Colonic mucosa (tissue), 4 donors: Measurements from ENCODE around the gene BTG2. TPM values are rescaled to one million over a fixed set of nuclear protein-coding genes. Genes with fewer than 3 reads are reported as not detected.

Experiments
- DNase-seq: peaks from one replicate; pipeline ENCODE4 v3.0.0-alpha.2; 2020
- H3K27ac ChIP-seq: fragments of 200-600 bp; one replicate; pipeline ENCODE4 v1.8.0; 2021
- H3K27me3 ChIP-seq: fragments of 200-600 bp; one replicate; pipeline ENCODE4 v1.8.0; 2021
- H3K36me3 ChIP-seq: fragments of 200-600 bp; one replicate; pipeline ENCODE4 v1.8.0; 2021
- H3K4me1 ChIP-seq: fragments of 200-600 bp; one replicate; pipeline ENCODE4 v1.8.0; 2021; ENCODE audit warnings: mild to moderate bottlenecking
- H3K4me3 ChIP-seq: fragments of 200-600 bp; one replicate; pipeline ENCODE4 v1.8.0; 2021
- H3K9ac ChIP-seq, 2 donors: one replicate each; pipeline ENCODE4 v1.7.0; 2013; ENCODE audit warnings: control low read depth in 2 of 2, low read depth in 2 of 2, low read length in 2 of 2
- H3K9me3 ChIP-seq: fragments of 200-600 bp; one replicate; pipeline ENCODE4 v1.8.0; 2021
- CTCF ChIP-seq: fragments of 200-600 bp; IDR thresholded peaks from one replicate; pipeline ENCODE4 v1.8.0; 2022; ENCODE audit warnings: antibody characterized with exemption, mild to moderate bottlenecking
- intact Hi-C: fragments of 100-400 bp; cut with DNase I; formaldehyde crosslinking; loops from one replicate; pipeline ENCODE4 v1.14.1; 2022
- total RNA-seq, 2 donors: library from RNA; stranded (reverse); fragmentation: NEBNext Ultra II Directional in 1 of 2; extraction: Animal tissue kit (Norgen Biotek cat#: 25700) in 1 of 2; gene quantifications; one replicate each; pipeline ENCODE4 v1.2.1, GENCODE V29; 2021
- donor health status: healthy.
- donor health status: DM: no; HTN: no; CAD: no.
- donor health status: DM: no; HTN: no; CAD: no.

Gene BTG2
- total RNA-seq, 2 donors from 2014 or later = 66.4 to 88.0 TPM

GRCh38 chr1:203267347-203267846 lies 37.9 kb upstream of the BTG2 start:
- TF ChIP-seq CTCF = peak; percentile 89

GRCh38 chr1:203267912-203268311 lies 37.4 kb upstream of the BTG2 start:
- Histone ChIP-seq H3K9ac (peak overlapping the region in 1 of 2 donors; percentile 72), H3K4me1 (no peaks in the 10 kb centered on the region), H3K27me3 (no peaks in the 10 kb centered on the region), H3K27ac (peak overlapping the region; percentile 39), H3K4me3 (peak overlapping the region; percentile 29), H3K9me3 (no peaks in the 10 kb centered on the region), H3K36me3 (no peaks in the 10 kb centered on the region)
- intact Hi-C loops = loop anchor here (5.0 to 10.0 kb wide), 2 partner anchors 217 to 231 kb away; no protein-coding TSS in a partner anchor
- no peak for TF ChIP-seq CTCF
- DNase-seq = no peak

More at GRCh38 chr1:203267347-203267846, 37.9 kb upstream of the BTG2 start:
- Histone ChIP-seq H3K36me3 (no peaks in the 10 kb centered on the region), H3K27ac (peak overlapping the region; percentile 39), H3K4me3 (peak overlapping the region; percentile 29), H3K9ac (peak overlapping the region; percentile 6 to 72), H3K4me1 (no peaks in the 10 kb centered on the region), H3K9me3 (no peaks in the 10 kb centered on the region), H3K27me3 (no peaks in the 10 kb centered on the region)
- peak; percentile 92 for DNase-seq
- intact Hi-C loops = loop anchor here (5.0 to 10.0 kb wide), 2 partner anchors 217 to 230 kb away; no protein-coding TSS in a partner anchor

GRCh38 chr1:203268901-203269653 lies 36.2 kb upstream of the BTG2 start:
- DNase-seq = peak; percentile 57
- Histone ChIP-seq H3K9me3 (no peaks in the 10 kb centered on the region), H3K36me3 (no peaks in the 10 kb centered on the region), H3K4me3 (no peak overlapping the region), H3K9ac (no peak overlapping the region), H3K27me3 (no peaks in the 10 kb centered on the region), H3K27ac (no peak overlapping the region), H3K4me1 (no peaks in the 10 kb centered on the region)
- TF ChIP-seq CTCF = peak; percentile 92
- intact Hi-C loops = loop anchor here (5.0 to 10.0 kb wide), 2 partner anchors 216 to 232 kb away; no protein-coding TSS in a partner anchor

GRCh38 chr1:203269654-203270020 lies 35.7 kb upstream of the BTG2 start:
- no peak overlapping the region for H3K27ac ChIP-seq
- DNase-seq = no peak
- no peaks in the 10 kb centered on the region for H3K4me1 ChIP-seq
- H3K9me3 ChIP-seq = no peaks in the 10 kb centered on the region
- H3K4me3 ChIP-seq = no peak overlapping the region
- no peak overlapping the region for H3K9ac ChIP-seq
- H3K36me3 ChIP-seq = no peaks in the 10 kb centered on the region
- no peak for TF ChIP-seq CTCF
- intact Hi-C loops = loop anchor here (5.0 to 10.0 kb wide), 3 partner anchors 38 to 232 kb away; partner anchors contain the start of gene BTG2
- H3K27me3 ChIP-seq = no peaks in the 10 kb centered on the region

- no peak overlapping the region for H3K4me3 ChIP-seq
- H3K9ac ChIP-seq = peak overlapping the region in 1 of 2 donors; percentile 16
- TF ChIP-seq CTCF = no peak
- no peaks in the 10 kb centered on the region for H3K4me1 ChIP-seq
- H3K27me3 ChIP-seq = no peaks in the 10 kb centered on the region
- no peaks in the 10 kb centered on the region for H3K36me3 ChIP-seq
- DNase-seq = no peak
- no peaks in the 10 kb centered on the region for H3K9me3 ChIP-seq
- H3K27ac ChIP-seq = no peak overlapping the region
- intact Hi-C loops = loop anchor here (5.0 kb wide), 1 partner anchor 37 kb away; the partner anchor contains the start of gene BTG2
Measured at GRCh38 chr1:203270448-203270847, 34.9 kb upstream of the BTG2 start.
